Ureter (tissue), 1 donor: ENCODE measurements around the gene ACAN. TPM values are rescaled to one million over a fixed set of nuclear protein-coding genes. Genes with fewer than 3 reads are reported as not detected.
A peak's percentile ranks its signal among the peaks of the same experiment; 100 is the strongest.

Experiments
- DNase-seq: peaks from one replicate; pipeline ENCODE4 v3.0.0-alpha.2; 2020; ENCODE audit warnings: low spot score
- total RNA-seq: library from RNA; stranded (reverse); gene quantifications from one replicate; pipeline ENCODE4 v1.2.4, GENCODE V29; 2023
- donor health status: DM: yes; HTN: yes; CAD: no.

The ACAN gene
- 1.6 TPM for total RNA-seq

GRCh38 chr15:88803241-88803919, at the start of gene ACAN:
ACAN (plus strand) TSS chr15:88803436; CDS start chr15:88836207, 32,771 bp downstream.
- no peak for DNase-seq

GRCh38 chr15:88756521-88756920, 46.7 kb upstream of the ACAN start:
- DNase-seq, result no peak

DNA sequence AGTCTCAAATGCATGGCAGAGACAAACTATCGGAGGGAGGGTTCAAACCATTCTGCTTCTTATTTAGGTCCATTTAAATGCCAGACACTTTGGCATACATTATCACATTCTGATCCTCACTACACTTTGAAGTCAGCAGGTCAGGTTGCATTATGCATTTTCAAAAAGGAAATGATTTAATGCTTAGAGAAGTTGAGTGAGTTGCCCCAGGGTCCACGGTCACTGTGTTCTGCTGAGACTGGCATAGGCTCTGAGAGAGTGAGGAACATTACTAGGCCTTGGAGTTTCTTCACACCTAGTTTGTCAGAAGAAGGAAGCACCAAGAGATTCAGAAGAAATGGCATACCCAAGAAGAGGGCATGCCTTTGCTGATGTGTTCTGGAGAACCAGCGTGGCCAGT, 46.3 kb upstream of the ACAN start:
- no peak for DNase-seq

DNA sequence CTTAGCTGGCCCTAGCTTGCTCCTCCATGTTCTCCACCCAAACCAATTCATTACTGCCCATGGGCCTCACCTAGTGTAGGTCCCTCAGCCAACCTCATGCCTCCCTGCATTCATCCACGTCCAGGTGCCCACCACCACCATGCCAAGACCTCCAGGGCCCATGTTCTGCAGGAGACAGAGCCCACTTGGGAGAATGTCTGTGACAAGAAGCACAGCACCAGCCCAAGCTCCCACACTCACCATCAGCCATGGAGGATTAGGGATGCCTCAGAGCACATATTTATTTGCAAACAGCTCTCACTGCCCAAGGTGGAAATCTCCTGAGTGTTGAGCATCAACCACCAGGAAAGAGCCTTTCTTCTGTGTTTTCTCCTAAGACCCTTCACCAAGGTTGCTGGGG, 43.4 kb upstream of the ACAN start:
- no peak for DNase-seq

- no peak for DNase-seq
Measured at GRCh38 chr15:88764448-88764847, 38.8 kb upstream of the ACAN start.

GRCh38 chr15:88765212-88765611, 38.0 kb upstream of the ACAN start:
- no peak for DNase-seq

DNA sequence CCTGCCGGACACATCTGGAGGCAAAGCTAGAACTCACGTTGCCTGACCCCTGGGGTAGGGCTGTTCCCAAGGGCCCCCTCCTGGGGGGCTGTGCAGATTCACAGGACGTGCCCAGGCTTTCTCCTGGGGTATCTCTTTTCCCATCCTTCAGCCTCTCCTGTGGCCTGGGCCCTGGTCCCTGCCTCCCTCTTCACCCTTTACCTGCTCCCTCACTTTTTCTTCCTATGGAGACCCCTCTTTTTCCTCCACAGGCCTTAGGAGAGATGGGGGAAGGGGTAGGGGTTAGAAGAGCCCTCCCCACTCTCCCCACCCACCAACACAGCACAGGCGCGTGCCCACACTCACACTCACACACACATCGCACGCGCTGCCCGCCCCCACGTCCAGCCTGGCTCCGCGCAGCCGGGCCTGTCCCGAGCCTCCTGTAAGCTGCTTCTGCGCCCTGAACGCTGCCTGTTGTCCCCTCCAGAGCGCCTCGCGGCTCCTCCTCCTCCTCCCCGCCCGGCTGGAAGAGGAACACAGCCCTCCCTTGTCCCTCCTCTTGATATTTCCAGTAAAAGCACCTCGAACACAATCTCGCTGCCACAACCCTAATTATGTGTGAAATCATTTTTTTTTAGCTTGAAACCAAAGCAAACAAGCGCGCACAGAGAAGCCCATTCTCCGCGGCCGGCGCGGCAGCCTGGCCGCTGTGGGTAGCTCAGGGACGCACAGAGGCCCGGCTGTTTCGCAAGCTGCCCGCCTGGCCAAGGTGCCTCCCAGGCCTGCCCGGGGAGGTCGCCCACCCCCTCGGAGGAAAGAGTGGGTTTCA, 33.9 kb upstream of the ACAN start:
- no peak for DNase-seq

GRCh38 chr15:88775776-88776175, 27.5 kb upstream of the ACAN start:
- DNase-seq, result no peak

DNA sequence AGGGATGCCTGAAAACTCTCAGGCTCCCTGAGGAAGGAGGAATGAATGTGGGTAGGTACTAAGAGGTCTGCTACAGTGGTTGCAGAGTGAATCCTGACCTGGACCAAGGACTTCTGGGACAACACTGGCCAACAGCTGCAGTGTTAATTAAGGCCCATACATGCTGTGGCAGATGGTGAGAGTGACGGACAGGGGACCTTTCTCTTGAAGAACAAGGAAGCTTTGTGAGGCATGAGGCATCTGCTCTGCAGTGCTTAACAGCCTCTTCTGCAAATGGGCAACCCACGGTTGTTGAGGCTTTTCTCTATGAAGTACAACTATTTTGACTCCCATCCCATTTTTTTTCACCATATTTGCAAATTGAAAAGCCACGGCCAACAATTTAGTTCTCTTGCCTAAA, 26.6 kb upstream of the ACAN start:
- no peak for DNase-seq

GRCh38 chr15:88779944-88780343, 23.3 kb upstream of the ACAN start:
- no peak for DNase-seq

DNA sequence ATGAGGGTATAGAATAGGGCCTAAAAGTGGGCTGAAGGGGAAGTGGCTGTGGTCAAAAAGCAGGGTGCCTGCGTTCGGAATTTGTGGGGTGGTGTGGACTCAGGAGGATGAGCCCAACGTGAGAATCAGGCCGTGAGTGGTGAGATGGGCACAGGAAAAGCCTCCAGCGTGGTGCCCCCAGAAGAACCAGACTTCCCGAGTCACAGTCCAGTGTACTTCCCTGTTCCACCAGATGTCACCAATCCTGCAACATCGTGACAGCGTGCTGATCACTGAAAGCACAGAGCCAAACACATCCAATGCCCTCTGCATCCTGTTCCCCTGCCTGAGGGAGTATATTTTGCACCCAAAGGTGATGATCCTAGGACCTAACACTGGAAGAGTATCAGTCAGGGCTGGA, 20.8 kb upstream of the ACAN start:
- DNase-seq, result no peak

DNA sequence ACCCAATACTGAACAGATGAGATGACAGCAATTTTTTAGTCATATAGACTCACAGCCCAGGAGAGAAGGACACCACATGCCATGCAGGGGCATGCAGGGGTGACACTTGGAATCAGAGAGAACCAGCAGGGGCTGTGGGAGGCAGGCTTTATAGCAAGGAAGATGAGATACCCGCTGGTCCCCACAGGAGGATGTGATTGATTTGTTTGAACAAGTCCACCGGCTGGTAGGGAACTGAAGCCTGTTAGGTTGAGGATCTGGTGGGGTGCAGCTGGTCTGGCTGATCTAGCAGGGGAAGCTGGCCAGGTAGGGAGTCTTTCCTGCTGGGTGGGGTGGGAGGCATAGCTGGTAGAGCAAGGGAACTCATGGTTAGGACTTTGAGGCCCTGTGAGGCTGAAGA, 18.0 kb upstream of the ACAN start:
- peak; percentile 24 for DNase-seq

GRCh38 chr15:88788036-88788435, 15.2 kb upstream of the ACAN start:
- peak; percentile 17 for DNase-seq

DNA sequence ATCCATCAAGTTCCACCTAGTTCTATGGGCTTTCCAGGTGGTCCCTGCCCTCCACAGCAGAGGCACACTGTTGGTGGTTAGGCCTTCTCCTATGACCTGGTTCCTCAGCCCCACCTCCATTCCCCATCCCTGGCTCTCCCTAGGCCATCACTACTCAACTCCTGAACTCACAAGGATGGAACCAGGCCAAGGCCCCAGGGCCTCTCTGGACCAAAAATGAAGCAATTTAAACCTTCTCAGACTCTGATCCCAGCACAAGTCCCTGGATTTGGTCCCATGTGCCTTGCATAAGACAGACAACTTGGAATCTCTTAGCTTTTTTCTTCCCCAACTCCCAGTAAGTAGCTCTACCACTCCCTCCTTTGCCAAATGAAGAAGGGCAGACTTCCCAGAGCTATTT, 14.4 kb upstream of the ACAN start:
- DNase-seq, result peak; percentile 9

GRCh38 chr15:88790486-88790885, 12.8 kb upstream of the ACAN start:
- DNase-seq, result peak; percentile 9

DNA sequence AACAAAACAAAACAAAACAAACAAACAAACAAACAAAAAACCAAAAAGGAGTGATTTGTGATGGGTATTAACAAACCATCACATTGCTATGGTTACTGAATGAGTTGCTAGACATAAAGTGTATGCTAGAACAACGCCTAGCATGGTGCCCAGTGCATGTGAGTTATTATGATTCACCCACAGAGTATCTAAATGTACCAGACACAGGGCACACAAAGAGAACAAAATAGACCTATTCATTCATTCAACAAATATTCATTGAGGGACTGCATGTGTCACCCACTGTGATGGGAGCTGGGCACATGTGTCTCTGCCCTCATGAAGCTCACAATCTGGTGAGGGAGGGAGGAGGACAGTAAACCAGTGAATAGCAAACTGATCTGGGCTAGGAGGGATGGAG, 11.6 kb upstream of the ACAN start:
- no peak for DNase-seq

- no peak for DNase-seq
Measured at GRCh38 chr15:88792342-88793282, 10.6 kb upstream of the ACAN start.

- no peak for DNase-seq
Measured at GRCh38 chr15:88794001-88794400, 9.2 kb upstream of the ACAN start.

DNA sequence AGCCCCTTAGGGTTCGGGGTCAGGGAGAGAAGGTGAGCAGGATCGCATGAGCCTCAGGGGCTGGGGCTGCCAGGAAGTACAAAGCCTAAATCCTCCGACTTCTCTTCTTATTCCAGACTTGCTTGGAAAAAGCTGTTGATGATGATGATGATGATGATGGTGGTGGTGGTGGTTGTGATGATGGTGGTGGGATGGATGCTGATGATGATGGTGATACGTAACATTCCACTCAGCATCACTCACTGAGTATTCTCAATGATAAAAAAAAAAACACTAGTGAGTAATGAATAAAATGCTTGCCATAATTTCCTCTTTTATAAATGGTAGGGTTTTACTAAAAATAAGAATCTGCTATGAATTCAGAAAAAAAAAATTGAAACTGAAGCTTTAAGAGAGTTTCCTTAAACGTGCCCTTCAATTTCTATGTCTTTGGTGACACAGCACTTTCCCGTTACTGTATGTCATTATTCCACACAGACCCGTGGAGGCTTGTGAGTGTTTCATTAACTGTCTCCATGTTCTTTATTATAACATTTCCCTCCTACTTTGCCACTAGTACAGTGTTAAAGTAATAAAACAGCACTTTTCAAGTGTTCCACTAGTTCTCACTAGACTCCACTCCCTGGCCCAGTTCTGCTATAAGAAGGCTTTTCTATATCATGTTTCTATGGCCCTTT, 5.4 kb upstream of the ACAN start:
- DNase-seq, result no peak

GRCh38 chr15:88799341-88799740, 3.9 kb upstream of the ACAN start:
- DNase-seq, result no peak

GRCh38 chr15:88800026-88800425, 3.2 kb upstream of the ACAN start:
- no peak for DNase-seq

DNA sequence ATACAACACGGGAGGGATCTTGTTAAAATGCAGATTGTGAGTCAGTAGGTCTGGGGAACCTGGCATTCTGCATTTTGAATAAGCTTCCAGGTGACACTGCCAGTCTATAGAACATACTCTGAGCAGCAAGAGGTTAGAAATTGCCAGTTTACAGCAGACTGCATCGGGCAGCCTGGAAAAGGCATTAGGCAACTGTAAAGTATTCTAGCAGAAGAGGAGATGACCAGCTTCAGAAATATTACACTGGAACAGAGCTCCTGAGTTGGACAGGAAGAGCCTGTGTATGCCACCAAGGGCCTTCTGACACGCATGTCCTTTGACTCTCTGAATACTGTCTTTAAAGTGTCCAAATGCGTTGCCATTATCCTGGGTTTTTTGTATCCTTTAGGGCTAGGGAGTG, 2.5 kb upstream of the ACAN start:
- DNase-seq, result no peak
